Ascending aorta (tissue), 2 donors: ENCODE measurements around the gene MAGI1. TPM values are rescaled to one million over a fixed set of nuclear protein-coding genes. Genes with fewer than 3 reads are reported as not detected.

ENCODE experiments used
- DNase-seq, 2 donors: peaks; one replicate each; pipeline ENCODE4 v3.0.0-alpha.2; 2019; ENCODE audit warnings: low spot score in 2 of 2
- H3K27ac ChIP-seq, 2 donors: fragments of 200-600 bp; sonication (generic); one replicate each; pipeline ENCODE4 v1.5.1; 2016 to 2017; ENCODE audit warnings: mild to moderate bottlenecking in 1 of 2
- H3K27me3 ChIP-seq: fragments of 200-600 bp; sonication (generic); one replicate; pipeline ENCODE4 v1.5.1; 2017
- H3K36me3 ChIP-seq, 2 donors: fragments of 200-600 bp; sonication (generic); one replicate each; pipeline ENCODE4 v1.5.1; 2016
- H3K4me1 ChIP-seq, 2 donors: fragments of 200-600 bp; sonication (generic); one replicate each; pipeline ENCODE4 v1.5.1; 2016 to 2017; ENCODE audit warnings: mild to moderate bottlenecking in 1 of 2
- H3K4me3 ChIP-seq, 2 donors: fragments of 200-600 bp; sonication (generic); one replicate each; pipeline ENCODE4 v1.5.1; 2016 to 2017; ENCODE audit warnings: mild to moderate bottlenecking in 1 of 2
- H3K9me3 ChIP-seq, 2 donors: fragments of 200-600 bp; sonication (generic); one replicate each; pipeline ENCODE4 v1.5.1; 2016
- CTCF ChIP-seq, 3 experiments: fragments of 200-600 bp in 2 of 3; fragments of 450-650 bp in 1 of 3; sonication (generic) in 2 of 3; IDR thresholded peaks; one replicate each; pipeline ENCODE4 v1.5.1; 2016 to 2019; ENCODE audit warnings: antibody characterized with exemption in 3 of 3, mild to moderate bottlenecking in 1 of 3, moderate library complexity in 1 of 3
- intact Hi-C: fragments of 100-400 bp; cut with DNase I; formaldehyde crosslinking; loops from one replicate; pipeline ENCODE4 v1.15.1; 2023
- total RNA-seq: library from RNA; depleted of rRNA; stranded (reverse); fragments of >200 nt; gene quantifications from one replicate; pipeline ENCODE4 v1.1.0, GENCODE V29; 2016

Gene MAGI1
- total RNA-seq, 1 donor from 2014 or later, result 28.4 TPM

GRCh38 chr3:65703820-65704219 lies 334.9 kb downstream of the MAGI1 start:
- H3K4me3 ChIP-seq, result no peak overlapping the region
- no peaks in the 10 kb centered on the region for H3K4me1 ChIP-seq
- TF ChIP-seq CTCF (IDR thresholded peaks at IDR 0.05), result no peak
- intact Hi-C loops, result no loop called here
- no peaks in the 10 kb centered on the region for H3K27me3 ChIP-seq
- no peak overlapping the region for H3K27ac ChIP-seq
- no peak for DNase-seq
- no peaks in the 10 kb centered on the region for H3K36me3 ChIP-seq
- H3K9me3 ChIP-seq, result no peaks in the 10 kb centered on the region

- no peaks in the 10 kb centered on the region for H3K9me3 ChIP-seq
- no peaks in the 10 kb centered on the region for H3K36me3 ChIP-seq
- no peak overlapping the region for H3K4me3 ChIP-seq
- DNase-seq, result no peak
- intact Hi-C loops, result no loop called here
- H3K27ac ChIP-seq, result no peak overlapping the region
- no peak for TF ChIP-seq CTCF (IDR thresholded peaks at IDR 0.05)
- H3K27me3 ChIP-seq, result no peaks in the 10 kb centered on the region
- H3K4me1 ChIP-seq, result no peaks in the 10 kb centered on the region
Measured at GRCh38 chr3:65703026-65703425, 335.7 kb downstream of the MAGI1 start.

- DNase-seq, result no peak
- H3K9me3 ChIP-seq, result no peaks in the 10 kb centered on the region
- intact Hi-C loops, result no loop called here
- no peak overlapping the region for H3K4me3 ChIP-seq
- TF ChIP-seq CTCF (IDR thresholded peaks at IDR 0.05), result no peak
- H3K4me1 ChIP-seq, result no peaks in the 10 kb centered on the region
- no peaks in the 10 kb centered on the region for H3K36me3 ChIP-seq
- H3K27ac ChIP-seq, result no peak overlapping the region
- no peaks in the 10 kb centered on the region for H3K27me3 ChIP-seq
Measured at GRCh38 chr3:65702202-65702601, 336.5 kb downstream of the MAGI1 start.

- no peak for TF ChIP-seq CTCF (IDR thresholded peaks at IDR 0.05)
- H3K4me1 ChIP-seq, result no peaks in the 10 kb centered on the region
- no peaks in the 10 kb centered on the region for H3K9me3 ChIP-seq
- H3K4me3 ChIP-seq, result no peak overlapping the region
- intact Hi-C loops, result no loop called here
- H3K27me3 ChIP-seq, result no peaks in the 10 kb centered on the region
- no peak overlapping the region for H3K27ac ChIP-seq
- H3K36me3 ChIP-seq, result no peaks in the 10 kb centered on the region
- no peak for DNase-seq
Measured at GRCh38 chr3:65701516-65701915, 337.2 kb downstream of the MAGI1 start.

- no peaks in the 10 kb centered on the region for H3K36me3 ChIP-seq
- no peak for DNase-seq
- H3K4me1 ChIP-seq, result peaks cover 0 to 13% of the 10 kb centered on the region in 2 donors
- H3K27me3 ChIP-seq, result no peaks in the 10 kb centered on the region
- no peaks in the 10 kb centered on the region for H3K9me3 ChIP-seq
- TF ChIP-seq CTCF (IDR thresholded peaks at IDR 0.05), result no peak
- intact Hi-C loops, result no loop called here
- no peak overlapping the region for H3K27ac ChIP-seq
- no peak overlapping the region for H3K4me3 ChIP-seq
Measured at GRCh38 chr3:65689436-65689835, 349.3 kb downstream of the MAGI1 start.

GRCh38 chr3:65687741-65688140 lies 351.0 kb downstream of the MAGI1 start:
- intact Hi-C loops, result no loop called here
- Histone ChIP-seq H3K4me3 (no peak overlapping the region), H3K27me3 (no peaks in the 10 kb centered on the region), H3K9me3 (no peaks in the 10 kb centered on the region), H3K27ac (no peak overlapping the region), H3K4me1 (peaks cover 0 to 14% of the 10 kb centered on the region in 2 donors), H3K36me3 (no peaks in the 10 kb centered on the region)
- TF ChIP-seq CTCF (IDR thresholded peaks at IDR 0.05), result no peak
- no peak for DNase-seq
